Right lobe of liver (tissue), 6 donors: ENCODE results near the gene GALNTL6. TPM values are rescaled to one million over a fixed set of nuclear protein-coding genes. Genes with fewer than 3 reads are reported as not detected.
A peak's percentile ranks its signal among the peaks of the same experiment; 100 is the strongest.

ENCODE experiments used
- ATAC-seq, 4 donors: fragments of 200-7000 bp; cut with Tn5 transposase; one replicate each; pipeline ENCODE4 v1.9.1; 2020; ENCODE audit warnings: mild to moderate bottlenecking in 4 of 4, moderate library complexity in 4 of 4
- DNase-seq, 3 donors: peaks; one replicate each; pipeline ENCODE4 v3.0.0-alpha.2; 2020
- H3K27ac ChIP-seq, 3 donors: fragments of 200-600 bp; one replicate each; pipeline ENCODE4 v1.8.0; 2022
- H3K27me3 ChIP-seq, 2 donors: fragments of 200-600 bp; one replicate each; pipeline ENCODE4 v1.8.0; 2022
- H3K36me3 ChIP-seq, 4 donors: fragments of 200-600 bp; sonication (generic) in 1 of 4; one replicate each; pipeline versions ENCODE4 v1.5.1 to v1.8.0; 2017 to 2022; ENCODE audit warnings: control low read depth in 1 of 4
- H3K4me1 ChIP-seq, 4 donors: fragments of 200-600 bp; sonication (generic) in 1 of 4; one replicate each; pipeline versions ENCODE4 v1.5.1 to v1.8.0; 2017 to 2022; ENCODE audit warnings: control low read depth in 1 of 4
- H3K4me3 ChIP-seq, 3 donors: fragments of 200-600 bp; one replicate each; pipeline ENCODE4 v1.8.0; 2022
- H3K9me3 ChIP-seq, 4 donors: fragments of 200-600 bp; sonication (generic) in 1 of 4; one replicate each; pipeline versions ENCODE4 v1.5.1 to v1.8.0; 2017 to 2022; ENCODE audit warnings: control low read depth in 1 of 4
- POLR2A ChIP-seq: fragments of 450-650 bp; IDR thresholded peaks from one replicate; pipeline ENCODE4 v1.6.1; 2017; ENCODE audit warnings: antibody characterized with exemption, mild to moderate bottlenecking
- WGBS: methylation state at CpG from one replicate; pipeline ENCODE4 v1.1.6; 2018; ENCODE audit warnings: low coverage, low lambda C conversion rate; ENCODE audit not compliant: insufficient coverage; ENCODE audit errors: missing lambda C conversion rate; 5-methylcytosine and 5-hydroxymethylcytosine counted together
- intact Hi-C, 2 donors: fragments of 100-400 bp; cut with DNase I; formaldehyde crosslinking; loops; one replicate each; pipeline versions ENCODE4 v1.11.2 to v1.14.1; 2022
- total RNA-seq, 6 experiments: library from RNA; depleted of rRNA in 2 of 6; stranded (reverse); fragments of >200 nt in 2 of 6; fragmentation: NEBNext Ultra II Directional in 3 of 6; extraction: Animal tissue kit (Norgen Biotek cat#: 25700) in 3 of 6; gene quantifications; one replicate each; pipeline versions ENCODE4 v1.1.0 to v1.2.4, GENCODE V29; 2016 to 2023
- TF ChIP-seq, protein P1 (sequence below), 4 donors: fragments of 200-600 bp in 3 of 4; fragments of 450-650 bp in 1 of 4; IDR thresholded peaks; one replicate each; pipeline versions ENCODE4 v1.5.1 to v1.8.0; 2016 to 2022; ENCODE audit warnings: antibody characterized with exemption in 4 of 4, mild to moderate bottlenecking in 2 of 4
- donor health status: DM: no; HTN: yes; CAD: no.
- donor health status: DM: no; HTN: no; CAD: no.
- donor health status: DM: no; HTN: no; CAD: no.
- donor health status: DM: no; HTN: yes; CAD: no.
- donor health status: DM: no; HTN: yes; CAD: no.

The GALNTL6 gene
- total RNA-seq, 6 experiments from 2014 or later: 0.15 to 1.1 (median 0.30) TPM; not detected in 3

DNA sequence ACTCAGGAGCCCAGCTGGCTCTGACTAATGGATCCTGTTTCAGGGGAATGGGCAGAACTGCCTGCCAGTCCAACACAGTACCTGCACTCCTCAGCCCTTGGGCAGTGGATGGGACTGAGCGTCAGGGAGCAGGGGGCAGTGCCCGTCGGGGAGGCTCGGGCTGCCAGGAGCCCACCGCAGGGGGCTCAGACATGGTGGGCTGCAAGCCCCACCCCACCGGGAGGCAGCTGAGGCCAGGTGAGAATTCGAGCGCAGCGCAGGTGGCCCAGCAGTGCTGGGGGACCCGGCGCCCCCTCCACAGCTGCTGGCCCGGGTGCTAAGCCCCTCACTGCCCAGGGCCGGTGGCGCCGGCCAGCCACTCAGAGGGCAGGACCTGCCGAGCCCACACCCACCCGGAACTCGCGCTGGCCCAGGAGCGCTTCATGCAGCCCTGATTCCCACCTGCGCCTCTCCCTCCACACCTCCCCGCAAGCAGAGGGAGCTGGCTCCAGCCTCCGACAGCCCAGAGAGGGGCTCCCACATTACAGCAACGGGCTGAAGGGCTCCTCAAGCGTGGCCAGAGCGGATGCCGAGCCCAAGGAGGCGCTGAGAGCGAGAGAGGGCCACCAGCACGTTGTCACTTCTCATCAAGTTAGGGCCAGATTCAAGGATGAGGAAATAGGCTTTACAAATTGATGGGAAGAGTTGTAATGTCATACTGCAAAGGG lies 668.8 kb downstream of the GALNTL6 start:
- DNase-seq: no peak
- no peak overlapping the region for H3K27ac ChIP-seq
- no peak for TF ChIP-seq POLR2A
- TF ChIP-seq, protein P1, sequence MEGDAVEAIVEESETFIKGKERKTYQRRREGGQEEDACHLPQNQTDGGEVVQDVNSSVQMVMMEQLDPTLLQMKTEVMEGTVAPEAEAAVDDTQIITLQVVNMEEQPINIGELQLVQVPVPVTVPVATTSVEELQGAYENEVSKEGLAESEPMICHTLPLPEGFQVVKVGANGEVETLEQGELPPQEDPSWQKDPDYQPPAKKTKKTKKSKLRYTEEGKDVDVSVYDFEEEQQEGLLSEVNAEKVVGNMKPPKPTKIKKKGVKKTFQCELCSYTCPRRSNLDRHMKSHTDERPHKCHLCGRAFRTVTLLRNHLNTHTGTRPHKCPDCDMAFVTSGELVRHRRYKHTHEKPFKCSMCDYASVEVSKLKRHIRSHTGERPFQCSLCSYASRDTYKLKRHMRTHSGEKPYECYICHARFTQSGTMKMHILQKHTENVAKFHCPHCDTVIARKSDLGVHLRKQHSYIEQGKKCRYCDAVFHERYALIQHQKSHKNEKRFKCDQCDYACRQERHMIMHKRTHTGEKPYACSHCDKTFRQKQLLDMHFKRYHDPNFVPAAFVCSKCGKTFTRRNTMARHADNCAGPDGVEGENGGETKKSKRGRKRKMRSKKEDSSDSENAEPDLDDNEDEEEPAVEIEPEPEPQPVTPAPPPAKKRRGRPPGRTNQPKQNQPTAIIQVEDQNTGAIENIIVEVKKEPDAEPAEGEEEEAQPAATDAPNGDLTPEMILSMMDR (IDR thresholded peaks at IDR 0.05): no peak
- no peaks in the 10 kb centered on the region for H3K27me3 ChIP-seq
- peak in 1 of 4 donors; percentile 29 for ATAC-seq
- no peak overlapping the region for H3K4me3 ChIP-seq
- no peaks in the 10 kb centered on the region for H3K9me3 ChIP-seq
- no peaks in the 10 kb centered on the region for H3K4me1 ChIP-seq
- no peaks in the 10 kb centered on the region for H3K36me3 ChIP-seq
- 57% methylated on average over 5 of the region's 30 CpGs for WGBS
- intact Hi-C loops: no loop called here

DNA sequence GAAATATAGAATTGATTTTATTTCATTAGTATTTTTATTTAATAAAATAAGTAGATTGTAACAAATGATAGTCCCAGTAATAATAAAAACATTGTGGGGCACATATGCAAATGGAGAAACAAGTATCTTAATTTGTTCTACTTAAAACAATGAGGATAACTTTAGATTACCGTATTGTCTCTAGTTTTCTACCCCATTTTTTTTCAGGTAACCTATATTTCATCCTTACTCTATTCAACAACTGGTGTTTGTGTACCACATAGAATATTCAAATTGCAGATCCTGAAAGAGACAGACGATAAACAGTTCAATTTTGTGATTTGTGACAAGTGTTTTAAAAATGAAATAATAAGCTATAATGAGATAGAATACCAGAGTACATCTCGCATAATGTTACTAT lies 671.8 kb downstream of the GALNTL6 start:
- WGBS: 58% methylated on average over 3 of the region's 3 CpGs
- TF ChIP-seq, protein P1 (IDR thresholded peaks at IDR 0.05): no peak
- TF ChIP-seq POLR2A: no peak

DNA sequence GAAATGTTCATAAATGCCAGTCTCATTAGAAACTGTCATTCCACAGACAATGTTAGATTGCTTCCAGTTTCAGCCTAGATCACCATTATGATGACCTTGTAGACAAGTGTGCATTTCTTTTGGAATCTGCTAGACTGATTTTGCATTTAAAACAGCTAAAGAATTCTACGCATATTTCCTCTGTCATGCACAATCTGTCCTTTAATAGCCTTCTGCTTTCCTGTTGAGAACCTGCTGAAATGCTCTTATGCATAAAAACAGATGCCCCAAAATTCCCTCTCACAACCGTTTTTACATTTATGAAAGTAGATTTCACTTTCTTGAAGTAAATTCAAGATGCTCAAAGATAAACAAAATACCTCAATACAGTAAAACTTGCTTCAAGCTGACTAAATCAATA lies 673.3 kb downstream of the GALNTL6 start:
- WGBS: 49% methylated on average over 2 of the region's 2 CpGs
- no peak for DNase-seq
- no peaks in the 10 kb centered on the region for H3K9me3 ChIP-seq
- no peak for ATAC-seq
- no peaks in the 10 kb centered on the region for H3K36me3 ChIP-seq
- no peak for TF ChIP-seq POLR2A
- TF ChIP-seq, protein P1 (IDR thresholded peaks at IDR 0.05): no peak
- intact Hi-C loops: no loop called here
- no peak overlapping the region for H3K4me3 ChIP-seq
- H3K4me1 ChIP-seq: no peaks in the 10 kb centered on the region
- H3K27ac ChIP-seq: no peak overlapping the region
- no peaks in the 10 kb centered on the region for H3K27me3 ChIP-seq

More for the DNA sequence above, 671.8 kb downstream of the GALNTL6 start:
- no peaks in the 10 kb centered on the region for H3K36me3 ChIP-seq
- no peak for DNase-seq
- intact Hi-C loops: no loop called here
- H3K9me3 ChIP-seq: no peaks in the 10 kb centered on the region
- no peak overlapping the region for H3K4me3 ChIP-seq
- no peaks in the 10 kb centered on the region for H3K27me3 ChIP-seq
- no peak overlapping the region for H3K27ac ChIP-seq
- ATAC-seq: no peak
- no peaks in the 10 kb centered on the region for H3K4me1 ChIP-seq

DNA sequence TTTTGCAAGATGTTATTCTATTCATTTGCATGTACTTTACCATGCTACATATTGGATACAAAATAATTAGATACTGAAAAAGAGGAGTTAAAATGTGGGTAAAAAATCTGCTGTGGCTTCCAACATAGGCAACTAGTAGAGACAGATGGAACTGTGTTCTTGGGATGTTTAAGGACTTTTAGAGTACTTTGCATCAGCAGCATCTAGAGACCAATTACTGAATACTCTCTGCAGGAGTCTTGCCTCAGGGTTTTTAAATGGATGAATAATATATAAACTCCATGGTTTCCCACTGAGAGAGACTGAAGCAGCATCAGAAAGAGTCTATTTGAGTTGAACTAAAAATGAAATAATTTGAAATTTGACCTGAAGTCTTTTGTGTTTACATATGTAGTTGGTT lies 676.7 kb downstream of the GALNTL6 start:
- TF ChIP-seq, protein P1 (IDR thresholded peaks at IDR 0.05): no peak
- TF ChIP-seq POLR2A: no peak
- intact Hi-C loops: no loop called here
- no peaks in the 10 kb centered on the region for H3K36me3 ChIP-seq
- no peak overlapping the region for H3K27ac ChIP-seq
- no peak overlapping the region for H3K4me3 ChIP-seq
- ATAC-seq: no peak
- H3K27me3 ChIP-seq: no peaks in the 10 kb centered on the region
- no peaks in the 10 kb centered on the region for H3K4me1 ChIP-seq
- H3K9me3 ChIP-seq: no peaks in the 10 kb centered on the region
- no peak for DNase-seq
